GM10248 (cell line): ENCODE data around the gene PPFIA1.

Source experiments
- CTCF ChIA-PET: fragments of 300-600 bp; sonication (Branson Sonifier 250); formaldehyde crosslinking; extraction: SDS; loops from one replicate; lab custom pipeline; 2021; ENCODE audit warnings: antibody characterized with exemption; lab: Yijun Ruan, JAX
- POLR2A ChIA-PET: fragments of 350-650 bp; sonication (Branson Sonifier 250); formaldehyde crosslinking; extraction: SDS; loops from one replicate; lab custom pipeline; 2020; ENCODE audit warnings: antibody characterized with exemption; lab: Yijun Ruan, JAX
- DNase-seq: peaks from one replicate; pipeline ENCODE4 v3.0.0; 2012; ENCODE audit errors: extremely low spot score
- TF ChIP-seq, protein P1 (sequence below): IDR thresholded peaks from 2 replicates; pipeline ENCODE4 v1.5.1; 2012; ENCODE audit warnings: mild to moderate bottlenecking, low read depth; ENCODE audit errors: extremely low read depth, missing control alignments, control extremely low read depth

Gene PPFIA1

DNA sequence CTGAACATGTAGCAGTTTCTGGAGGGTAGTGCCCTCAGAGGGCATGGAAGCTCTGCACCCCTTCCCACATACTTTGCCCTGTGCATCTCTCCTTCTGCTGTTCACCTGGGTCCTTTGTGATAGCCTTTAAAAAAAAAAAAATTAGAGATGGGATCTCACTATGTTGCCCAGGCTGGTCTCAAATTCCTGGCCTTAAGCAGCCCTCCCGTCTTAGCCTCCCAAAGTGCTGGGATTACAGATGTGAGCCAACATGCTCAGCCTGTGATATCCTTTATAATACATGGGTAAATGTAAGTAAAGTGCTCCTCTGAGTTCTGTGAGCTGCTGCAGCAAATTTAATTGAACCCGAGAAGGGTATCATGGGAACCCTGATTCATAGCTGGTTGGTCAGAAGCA, 33.7 kb downstream of the PPFIA1 start:
- no peak for DNase-seq
- ChIA-PET CTCF (interaction anchor here (0.7 kb wide), 1 partner anchor 9 kb away, joined by 3 read pairs; no protein-coding TSS in a partner anchor), POLR2A (no interaction called here)
- TF ChIP-seq, protein P1, sequence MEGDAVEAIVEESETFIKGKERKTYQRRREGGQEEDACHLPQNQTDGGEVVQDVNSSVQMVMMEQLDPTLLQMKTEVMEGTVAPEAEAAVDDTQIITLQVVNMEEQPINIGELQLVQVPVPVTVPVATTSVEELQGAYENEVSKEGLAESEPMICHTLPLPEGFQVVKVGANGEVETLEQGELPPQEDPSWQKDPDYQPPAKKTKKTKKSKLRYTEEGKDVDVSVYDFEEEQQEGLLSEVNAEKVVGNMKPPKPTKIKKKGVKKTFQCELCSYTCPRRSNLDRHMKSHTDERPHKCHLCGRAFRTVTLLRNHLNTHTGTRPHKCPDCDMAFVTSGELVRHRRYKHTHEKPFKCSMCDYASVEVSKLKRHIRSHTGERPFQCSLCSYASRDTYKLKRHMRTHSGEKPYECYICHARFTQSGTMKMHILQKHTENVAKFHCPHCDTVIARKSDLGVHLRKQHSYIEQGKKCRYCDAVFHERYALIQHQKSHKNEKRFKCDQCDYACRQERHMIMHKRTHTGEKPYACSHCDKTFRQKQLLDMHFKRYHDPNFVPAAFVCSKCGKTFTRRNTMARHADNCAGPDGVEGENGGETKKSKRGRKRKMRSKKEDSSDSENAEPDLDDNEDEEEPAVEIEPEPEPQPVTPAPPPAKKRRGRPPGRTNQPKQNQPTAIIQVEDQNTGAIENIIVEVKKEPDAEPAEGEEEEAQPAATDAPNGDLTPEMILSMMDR, result no peak

DNA sequence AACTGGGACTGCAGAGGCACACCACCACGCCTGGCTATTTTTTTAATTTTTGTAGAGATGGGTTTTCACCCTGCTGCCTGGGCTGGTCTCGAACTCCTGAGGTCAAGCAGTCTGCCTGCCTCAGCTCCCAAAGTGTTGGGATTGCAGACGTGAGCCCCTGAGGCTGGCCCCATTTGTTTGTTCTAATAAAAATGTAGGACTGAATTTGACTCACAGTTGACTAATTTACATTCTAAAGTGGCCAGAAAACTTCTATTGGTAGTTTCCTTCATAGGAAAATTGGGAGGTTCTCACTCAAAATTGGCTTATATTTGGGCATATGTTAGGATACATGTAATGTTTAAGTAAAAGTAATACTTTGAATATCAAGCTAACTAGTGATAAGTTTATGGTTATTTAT, 35.0 kb downstream of the PPFIA1 start:
- TF ChIP-seq, protein P1, result no peak
- POLR2A ChIA-PET, result no interaction called here
- CTCF ChIA-PET, result no interaction called here
- no peak for DNase-seq

DNA sequence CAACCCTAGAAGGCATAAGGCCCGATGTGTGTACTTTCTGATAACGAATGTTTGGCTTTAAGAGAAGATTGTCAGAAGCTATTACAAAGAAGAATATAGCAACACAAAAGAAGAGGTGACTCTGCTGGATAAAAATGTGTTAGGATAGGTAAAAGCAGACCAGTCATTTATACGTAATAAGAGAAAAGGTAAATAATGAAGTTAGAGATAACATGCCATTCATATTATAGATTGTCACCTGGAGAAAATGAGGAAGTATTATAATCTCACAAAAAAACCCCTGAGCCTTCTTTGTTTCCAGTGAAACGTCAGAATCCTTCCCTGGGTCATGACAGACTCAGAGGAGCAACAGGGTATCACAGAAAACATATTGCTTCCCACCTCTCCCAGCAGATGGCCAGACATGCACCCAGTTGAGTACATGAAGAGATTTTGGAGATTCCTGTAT, 36.1 kb downstream of the PPFIA1 start:
- ChIA-PET POLR2A (no interaction called here), CTCF (no interaction called here)

DNA sequence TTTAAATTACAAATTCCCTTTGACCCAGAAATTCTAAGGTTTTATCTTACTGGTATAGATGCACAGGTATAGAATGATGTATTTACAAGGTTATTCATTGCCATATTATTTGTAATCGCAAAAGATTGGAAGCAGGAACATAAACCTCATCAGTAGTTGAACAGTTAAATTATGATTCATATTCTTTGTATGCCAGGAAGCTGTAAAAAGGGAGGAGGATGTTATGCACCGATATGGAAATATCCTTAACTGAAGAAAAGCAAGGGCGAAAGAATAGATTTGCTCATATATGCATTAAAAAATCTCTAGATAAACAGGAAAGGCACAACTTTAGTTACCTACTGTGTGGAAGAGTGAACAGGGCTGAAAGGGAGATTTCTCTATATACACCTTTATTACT, 36.7 kb downstream of the PPFIA1 start:
- TF ChIP-seq, protein P1, result no peak
- POLR2A ChIA-PET, result no interaction called here
- CTCF ChIA-PET, result no interaction called here
- DNase-seq, result no peak

More for the DNA sequence above, 36.1 kb downstream of the PPFIA1 start:
- TF ChIP-seq, protein P1, result no peak
- DNase-seq, result no peak

DNA sequence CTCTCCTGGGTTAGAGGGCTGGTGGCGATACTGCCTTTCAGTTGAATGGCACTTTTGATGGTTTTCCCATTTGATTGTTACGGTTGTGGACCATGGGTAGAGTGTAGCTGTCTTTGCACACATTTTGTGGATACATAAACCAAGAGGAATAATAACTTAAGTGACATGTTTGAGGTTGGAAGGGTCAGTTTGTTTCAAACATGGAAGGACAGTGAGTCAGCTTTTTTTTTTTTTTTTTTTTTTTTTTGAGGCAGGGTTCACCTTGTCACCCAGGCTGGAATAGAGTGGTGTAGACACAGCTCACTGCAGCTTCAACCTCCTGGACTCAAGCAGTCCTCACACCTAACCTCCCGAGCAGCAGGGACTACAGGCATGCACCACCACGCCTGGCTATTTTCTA, 41.1 kb downstream of the PPFIA1 start:
- ChIA-PET CTCF (interaction anchor here (1.1 kb wide), 1 partner anchor 10 kb away, joined by 3 read pairs; no protein-coding TSS in a partner anchor), POLR2A (interaction anchor here (0.6 kb wide), 1 partner anchor 91 kb away, joined by 8 read pairs; no protein-coding TSS in a partner anchor)
- TF ChIP-seq, protein P1, result no peak
- DNase-seq, result no peak

DNA sequence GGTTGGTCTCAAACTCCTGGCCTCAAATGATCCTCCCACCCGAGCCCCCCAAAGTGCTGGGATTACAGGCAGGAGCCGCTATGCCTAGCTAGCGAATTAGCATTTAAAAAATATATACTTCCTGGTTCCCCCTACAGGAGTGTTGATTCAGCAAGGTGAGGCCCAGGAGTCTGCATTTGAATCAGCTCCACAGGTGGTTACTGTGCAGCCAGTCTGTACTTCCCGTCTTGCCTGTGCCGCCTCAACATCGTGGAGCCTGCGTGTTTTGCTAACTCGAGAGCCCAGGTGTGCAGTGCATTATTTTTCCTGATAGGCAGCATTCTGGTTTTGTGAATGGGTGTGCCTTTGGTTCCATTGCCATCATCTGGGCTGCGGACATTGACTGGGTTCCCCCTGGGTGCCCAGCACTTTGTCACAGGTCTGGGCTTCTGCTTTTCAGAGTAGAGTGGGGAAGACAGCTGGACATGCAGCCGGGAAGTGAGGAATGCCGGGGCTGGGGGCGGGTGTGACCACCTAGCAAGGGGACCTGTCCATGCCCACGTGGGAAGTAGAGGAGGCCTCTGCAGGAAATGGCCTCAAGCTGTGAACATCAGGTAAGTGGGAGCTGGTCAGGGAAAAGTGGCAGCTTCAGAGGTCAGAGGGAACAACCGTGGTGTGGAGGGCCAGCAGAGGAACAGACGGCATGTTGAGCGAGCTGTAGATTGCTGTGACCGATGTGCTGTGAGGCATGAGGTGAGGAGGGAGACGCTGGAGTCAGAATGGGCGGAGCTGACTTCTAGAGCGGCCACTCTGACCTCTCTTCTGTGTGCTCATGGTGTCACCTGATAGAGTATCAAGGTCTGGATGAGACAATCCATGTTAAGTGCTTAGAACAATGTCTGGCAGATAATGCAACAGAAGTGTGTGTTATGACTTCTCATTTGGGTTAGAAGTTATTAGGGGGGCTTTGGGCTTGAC, 42.2 kb downstream of the PPFIA1 start:
- POLR2A ChIA-PET, result no interaction called here
- CTCF ChIA-PET, result interaction anchor here (1.0 to 1.4 kb wide), 4 partner anchors 8 to 32 kb away, joined by 3 to 4 read pairs (median 3); no protein-coding TSS in a partner anchor
- TF ChIP-seq, protein P1, result no peak
- no peak for DNase-seq
